HEK293 (cell line): ENCODE results near the gene CLASRP.

Experiments used
- CTCF ChIA-PET: fragments of 350-600 bp; formaldehyde crosslinking; extraction: SDS; loops from one replicate; lab custom pipeline; 2021; ENCODE audit warnings: antibody characterized with exemption; lab: Yijun Ruan, JAX
- POLR2A ChIA-PET: fragments of 300-600 bp; formaldehyde crosslinking; extraction: SDS; loops from one replicate; lab custom pipeline; 2020; ENCODE audit warnings: antibody characterized with exemption, inconsistent platforms; lab: Yijun Ruan, JAX
- H3K27ac ChIP-seq: fragments of 200-500 bp; sonication (Bioruptor generic); 2 replicates; pipeline ENCODE4 v1.5.1; 2014; ENCODE audit warnings: low read depth, low read length, control low read depth, inconsistent platforms; ENCODE audit errors: extremely low read depth
- H3K36me3 ChIP-seq, 2 experiments: fragments of 200-500 bp in 1 of 2; sonication (Bioruptor generic) in 1 of 2; 1 replicate in 1 of 2; 2 replicates in 1 of 2; pipeline ENCODE4 v1.5.1; 2014 to 2017; ENCODE audit warnings: inconsistent platforms in 2 of 2, low read length in 2 of 2; ENCODE audit not compliant: control insufficient read depth in 2 of 2, insufficient read depth in 1 of 2
- H3K4me1 ChIP-seq: fragments of 200-500 bp; sonication (Bioruptor generic); 2 replicates; pipeline ENCODE4 v1.5.1; 2014; ENCODE audit warnings: mild to moderate bottlenecking, low read length, inconsistent platforms; ENCODE audit not compliant: control insufficient read depth, insufficient read depth
- H3K4me3 ChIP-seq: 2 replicates; pipeline ENCODE4 v1.5.1; 2011; ENCODE audit warnings: low read depth, mild to moderate bottlenecking, control low read depth, low read length, moderate library complexity
- H3K9me3 ChIP-seq: fragments of 200-500 bp; sonication (Bioruptor generic); 2 replicates; pipeline ENCODE4 v1.5.1; 2014; ENCODE audit warnings: low read depth, low read length, inconsistent platforms; ENCODE audit not compliant: control insufficient read depth, insufficient read depth
- BCL11B ChIP-seq: fragments of 450-650 bp; formaldehyde crosslinking; IDR thresholded peaks from 2 replicates; pipeline ENCODE4 v1.5.1; 2016; ENCODE audit warnings: low read depth, missing biosample characterization, missing genetic modification characterization
- GLIS1 ChIP-seq: fragments of 450-650 bp; formaldehyde crosslinking; IDR thresholded peaks from 2 replicates; pipeline ENCODE4 v1.5.1; 2016; ENCODE audit warnings: missing biosample characterization, missing genetic modification characterization
- HOXA7 ChIP-seq: sonication (generic); formaldehyde crosslinking; IDR thresholded peaks from 2 replicates; pipeline ENCODE4 v1.8.1; 2022; ENCODE audit warnings: missing genetic modification reagents, borderline replicate concordance
- KLF1 ChIP-seq: fragments of 450-650 bp; formaldehyde crosslinking; IDR thresholded peaks from 2 replicates; pipeline ENCODE4 v1.5.1; 2016; ENCODE audit warnings: missing biosample characterization, missing genetic modification characterization
- KLF7 ChIP-seq: fragments of 450-650 bp; formaldehyde crosslinking; IDR thresholded peaks from 2 replicates; pipeline ENCODE4 v1.5.1; 2016; ENCODE audit warnings: missing biosample characterization, missing genetic modification characterization, borderline replicate concordance
- KLF8 ChIP-seq: fragments of 450-650 bp; formaldehyde crosslinking; IDR thresholded peaks from 2 replicates; pipeline ENCODE4 v1.5.1; 2016; ENCODE audit warnings: missing biosample characterization, missing genetic modification characterization
- KLF9 ChIP-seq: fragments of 450-650 bp; formaldehyde crosslinking; IDR thresholded peaks from 2 replicates; pipeline ENCODE4 v1.5.1; 2016; ENCODE audit warnings: missing biosample characterization, missing genetic modification characterization, low read depth
- MEIS1 ChIP-seq: sonication (generic); formaldehyde crosslinking; IDR thresholded peaks from 2 replicates; pipeline ENCODE4 v1.8.1; 2022; ENCODE audit warnings: missing genetic modification reagents, mild to moderate bottlenecking, borderline replicate concordance
- SP2 ChIP-seq: fragments of 450-650 bp; formaldehyde crosslinking; IDR thresholded peaks from 2 replicates; pipeline ENCODE4 v1.5.1; 2016; ENCODE audit warnings: missing biosample characterization, missing genetic modification characterization
- SP3 ChIP-seq: fragments of 450-650 bp; formaldehyde crosslinking; IDR thresholded peaks from 2 replicates; pipeline ENCODE4 v1.5.1; 2016; ENCODE audit warnings: missing biosample characterization, missing genetic modification characterization
- SP7 ChIP-seq: fragments of 450-650 bp; formaldehyde crosslinking; IDR thresholded peaks from 2 replicates; pipeline ENCODE4 v1.5.1; 2016; ENCODE audit warnings: missing biosample characterization, missing genetic modification characterization
- WT1 ChIP-seq: fragments of 450-650 bp; formaldehyde crosslinking; IDR thresholded peaks from 2 replicates; pipeline ENCODE4 v1.5.1; 2016; ENCODE audit warnings: missing biosample characterization, missing genetic modification characterization
- ZBTB17 ChIP-seq: fragments of 450-650 bp; formaldehyde crosslinking; IDR thresholded peaks from 2 replicates; pipeline ENCODE4 v1.5.1; 2016; ENCODE audit warnings: missing biosample characterization, missing genetic modification characterization
- ZBTB20 ChIP-seq: fragments of 450-650 bp; formaldehyde crosslinking; IDR thresholded peaks from 2 replicates; pipeline ENCODE4 v1.5.1; 2016; ENCODE audit warnings: missing biosample characterization, missing genetic modification characterization
- ZBTB48 ChIP-seq: fragments of 450-650 bp; formaldehyde crosslinking; IDR thresholded peaks from 2 replicates; pipeline ENCODE4 v1.5.1; 2016; ENCODE audit warnings: missing biosample characterization, missing genetic modification characterization
- ZBTB7A ChIP-seq: fragments of 450-650 bp; formaldehyde crosslinking; IDR thresholded peaks from 2 replicates; pipeline ENCODE4 v1.5.1; 2016; ENCODE audit warnings: low read depth, missing biosample characterization, missing genetic modification characterization
- ZFP69B ChIP-seq: fragments of 450-650 bp; formaldehyde crosslinking; IDR thresholded peaks from 2 replicates; pipeline ENCODE4 v1.5.1; 2016; ENCODE audit warnings: missing biosample characterization, missing genetic modification characterization
- ZIC2 ChIP-seq: fragments of 450-650 bp; formaldehyde crosslinking; IDR thresholded peaks from 2 replicates; pipeline ENCODE4 v1.5.1; 2016; ENCODE audit warnings: missing biosample characterization, missing genetic modification characterization
- ZNF114 ChIP-seq: fragments of 450-650 bp; formaldehyde crosslinking; IDR thresholded peaks from 2 replicates; pipeline ENCODE4 v1.5.0; 2017; ENCODE audit warnings: missing biosample characterization, missing genetic modification characterization
- ZNF155 ChIP-seq: fragments of 450-650 bp; formaldehyde crosslinking; IDR thresholded peaks from 2 replicates; pipeline ENCODE4 v1.5.1; 2016; ENCODE audit warnings: missing biosample characterization, missing genetic modification characterization
- ZNF16 ChIP-seq: fragments of 450-650 bp; formaldehyde crosslinking; IDR thresholded peaks from 2 replicates; pipeline ENCODE4 v1.5.1; 2016; ENCODE audit warnings: low read depth, missing biosample characterization, missing genetic modification characterization
- ZNF202 ChIP-seq: fragments of 450-650 bp; formaldehyde crosslinking; IDR thresholded peaks from 2 replicates; pipeline ENCODE4 v1.5.1; 2016; ENCODE audit warnings: missing biosample characterization, missing genetic modification characterization, borderline replicate concordance
- ZNF530 ChIP-seq: fragments of 450-650 bp; formaldehyde crosslinking; IDR thresholded peaks from 2 replicates; pipeline ENCODE4 v1.5.1; 2016; ENCODE audit warnings: low read depth, missing biosample characterization, missing genetic modification characterization
- ZNF548 ChIP-seq: fragments of 450-650 bp; formaldehyde crosslinking; IDR thresholded peaks from 2 replicates; pipeline ENCODE4 v1.5.1; 2016; ENCODE audit warnings: missing biosample characterization, missing genetic modification characterization
- ZNF777 ChIP-seq: fragments of 450-650 bp; formaldehyde crosslinking; IDR thresholded peaks from 2 replicates; pipeline ENCODE4 v1.5.1; 2017; ENCODE audit warnings: missing biosample characterization, missing genetic modification characterization, borderline replicate concordance
- ZSCAN30 ChIP-seq: fragments of 450-650 bp; IDR thresholded peaks from 2 replicates; pipeline ENCODE4 v1.5.1; 2018; ENCODE audit warnings: missing biosample characterization, mild to moderate bottlenecking, missing genetic modification characterization, moderate library complexity
- TF ChIP-seq, protein P1 (sequence below): fragments of 450-650 bp; formaldehyde crosslinking; IDR thresholded peaks from 2 replicates; pipeline ENCODE4 v1.5.1; 2016; ENCODE audit warnings: missing biosample characterization, missing genetic modification characterization, borderline replicate concordance
- TF ChIP-seq, protein P2 (sequence below): fragments of 450-650 bp; IDR thresholded peaks from 2 replicates; pipeline ENCODE4 v1.5.1; 2018; ENCODE audit warnings: missing biosample characterization, mild to moderate bottlenecking, missing genetic modification characterization
- TF ChIP-seq, protein P3 (sequence below): fragments of 450-650 bp; formaldehyde crosslinking; IDR thresholded peaks from 2 replicates; pipeline ENCODE4 v1.5.1; 2016; ENCODE audit warnings: missing biosample characterization, missing genetic modification characterization
- TF ChIP-seq, protein P4 (sequence below): fragments of 450-650 bp; formaldehyde crosslinking; IDR thresholded peaks from 2 replicates; pipeline ENCODE4 v1.5.1; 2016; ENCODE audit warnings: missing biosample characterization, missing genetic modification characterization
- TF ChIP-seq, protein P5 (sequence below): fragments of 450-650 bp; formaldehyde crosslinking; IDR thresholded peaks from 2 replicates; pipeline ENCODE4 v1.5.1; 2017; ENCODE audit warnings: missing biosample characterization, missing genetic modification characterization

The CLASRP gene

DNA sequence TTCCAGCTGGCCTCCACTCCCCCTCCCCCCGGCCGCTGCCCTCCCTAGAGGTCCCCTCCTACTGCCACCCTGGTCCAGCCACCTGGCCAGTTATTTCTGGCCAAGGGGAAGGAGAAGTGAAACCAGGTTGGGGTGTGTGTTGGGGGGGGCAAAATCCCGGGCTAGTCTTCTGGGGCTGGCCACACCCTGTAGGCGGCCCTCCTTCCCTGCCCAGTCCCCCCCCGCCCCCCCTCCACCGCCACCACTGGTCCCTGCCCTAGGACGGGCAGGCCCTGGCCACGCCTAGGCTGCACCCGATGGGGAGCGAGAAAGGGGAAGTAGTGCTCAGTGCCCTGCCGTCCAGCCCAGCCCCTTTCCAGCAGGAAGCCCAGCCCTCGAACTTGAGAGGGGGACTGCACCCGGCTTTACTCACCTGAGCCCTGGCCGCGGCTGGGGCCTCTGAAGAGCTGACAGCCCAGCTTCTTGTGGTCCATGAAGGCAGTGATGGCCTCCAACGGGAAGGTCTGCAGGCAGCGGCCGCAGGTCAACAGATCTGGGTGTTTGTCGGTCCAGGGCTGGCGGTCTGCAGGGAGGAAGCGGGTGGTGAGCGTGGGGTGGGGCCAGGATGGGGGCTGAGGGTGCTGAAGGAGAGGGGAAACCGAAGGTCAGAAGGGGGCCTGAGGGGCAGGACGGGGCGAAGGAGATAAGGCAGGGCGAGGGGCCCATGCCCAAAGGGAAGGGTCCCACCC lies 36.6 kb downstream of the CLASRP start:
- CTCF ChIA-PET, result interaction anchor here (1.0 to 3.4 kb wide), 3 partner anchors 16 to 56 kb away, joined by 3 to 16 read pairs (median 6); no protein-coding TSS in a partner anchor
- POLR2A ChIA-PET, result interaction anchor here (0.5 to 1.3 kb wide), 6 partner anchors 9 to 200 kb away, joined by 3 to 6 read pairs (median 4); partner anchors contain the start of genes CLASRP and PPP1R37

DNA sequence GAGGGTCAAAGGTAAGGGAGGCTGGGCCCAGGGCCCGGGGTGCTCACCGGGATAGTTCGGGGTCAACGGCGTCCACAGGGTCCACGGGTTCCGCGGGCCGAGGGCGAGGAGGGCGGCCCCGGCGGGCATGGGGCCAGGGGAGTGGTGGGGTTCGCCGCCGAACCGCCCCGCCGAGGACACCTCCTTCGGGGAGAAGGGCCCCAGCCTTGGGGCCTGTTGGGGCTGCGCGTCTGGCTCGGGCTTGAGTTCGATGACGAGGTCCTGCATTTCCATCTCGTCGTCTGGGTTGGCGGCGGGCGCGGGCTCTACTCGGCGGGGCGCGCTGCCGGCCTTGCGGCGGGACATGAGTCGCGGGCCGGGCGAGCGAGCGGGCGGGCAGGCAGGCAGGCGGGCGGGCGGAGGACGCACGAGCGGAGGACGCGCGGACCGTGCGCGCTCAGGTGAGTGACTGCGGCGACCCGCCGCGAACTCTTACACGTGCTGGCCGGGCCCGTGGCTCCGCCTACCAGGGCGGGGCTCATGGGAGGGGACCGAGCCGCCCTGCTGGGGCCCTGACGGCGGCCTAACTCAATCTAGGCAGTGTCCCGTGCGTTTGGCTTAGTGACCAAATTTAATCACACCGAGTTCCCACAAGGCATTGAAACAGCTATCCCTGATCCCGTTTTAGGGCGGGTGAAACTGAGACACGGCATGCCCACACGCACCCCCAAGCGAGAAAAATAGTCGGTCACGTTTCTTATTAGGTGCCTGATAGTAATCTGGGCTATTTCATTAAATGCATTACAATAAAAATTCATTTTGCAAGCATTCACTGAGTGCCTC lies 37.4 kb downstream of the CLASRP start, which contains the start of gene ZNF296:
ZNF296 (minus strand) TSS at position 450 of the 822 bp plus-strand sequence; CDS start at position 345, 105 bp downstream.
- POLR2A ChIA-PET, result interaction anchor here (0.7 to 1.2 kb wide), 5 partner anchors 13 to 199 kb away, joined by 3 to 11 read pairs (median 4); partner anchors contain the start of gene PPP1R37
- Histone ChIP-seq H3K4me1 (peaks cover 18% of the 10 kb centered on the region), H3K4me3 (peak within 1 kb of the TSS; percentile 22), H3K36me3 (peaks cover 12 to 17% of the 10 kb centered on the region in 2 experiments; a peak in 2 of 3 replicates), H3K9me3 (no peaks in the 10 kb centered on the region), H3K27ac (peak within 1 kb of the TSS; percentile 53)
- CTCF ChIA-PET, result interaction anchor here (0.9 to 1.9 kb wide), 3 partner anchors 17 to 50 kb away, joined by 3 to 6 read pairs (median 3); no protein-coding TSS in a partner anchor
- TF ChIP-seq, protein P1, sequence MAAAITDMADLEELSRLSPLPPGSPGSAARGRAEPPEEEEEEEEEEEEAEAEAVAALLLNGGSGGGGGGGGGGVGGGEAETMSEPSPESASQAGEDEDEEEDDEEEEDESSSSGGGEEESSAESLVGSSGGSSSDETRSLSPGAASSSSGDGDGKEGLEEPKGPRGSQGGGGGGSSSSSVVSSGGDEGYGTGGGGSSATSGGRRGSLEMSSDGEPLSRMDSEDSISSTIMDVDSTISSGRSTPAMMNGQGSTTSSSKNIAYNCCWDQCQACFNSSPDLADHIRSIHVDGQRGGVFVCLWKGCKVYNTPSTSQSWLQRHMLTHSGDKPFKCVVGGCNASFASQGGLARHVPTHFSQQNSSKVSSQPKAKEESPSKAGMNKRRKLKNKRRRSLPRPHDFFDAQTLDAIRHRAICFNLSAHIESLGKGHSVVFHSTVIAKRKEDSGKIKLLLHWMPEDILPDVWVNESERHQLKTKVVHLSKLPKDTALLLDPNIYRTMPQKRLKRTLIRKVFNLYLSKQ (tag by site-specific recombination), result no peak
- TF ChIP-seq ZNF114 (tag by site-specific recombination) (no peak), ZNF202 (no peak), HOXA7 (CRISPR knock-in tag) (no peak), SP7 (tag by site-specific recombination) (0 out of 2 replicates have a peak, but pooled peaks have one; percentile 14), ZNF155 (tag by site-specific recombination) (no peak), MEIS1 (no peak), KLF7 (no peak), ZBTB17 (tag by site-specific recombination) (peak; percentile 22)
- TF ChIP-seq, protein P2, sequence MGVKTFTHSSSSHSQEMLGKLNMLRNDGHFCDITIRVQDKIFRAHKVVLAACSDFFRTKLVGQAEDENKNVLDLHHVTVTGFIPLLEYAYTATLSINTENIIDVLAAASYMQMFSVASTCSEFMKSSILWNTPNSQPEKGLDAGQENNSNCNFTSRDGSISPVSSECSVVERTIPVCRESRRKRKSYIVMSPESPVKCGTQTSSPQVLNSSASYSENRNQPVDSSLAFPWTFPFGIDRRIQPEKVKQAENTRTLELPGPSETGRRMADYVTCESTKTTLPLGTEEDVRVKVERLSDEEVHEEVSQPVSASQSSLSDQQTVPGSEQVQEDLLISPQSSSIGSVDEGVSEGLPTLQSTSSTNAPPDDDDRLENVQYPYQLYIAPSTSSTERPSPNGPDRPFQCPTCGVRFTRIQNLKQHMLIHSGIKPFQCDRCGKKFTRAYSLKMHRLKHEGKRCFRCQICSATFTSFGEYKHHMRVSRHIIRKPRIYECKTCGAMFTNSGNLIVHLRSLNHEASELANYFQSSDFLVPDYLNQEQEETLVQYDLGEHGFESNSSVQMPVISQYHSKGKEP, result peak; percentile 5; the same call in 1 of the 2 replicates
- TF ChIP-seq, protein P3, sequence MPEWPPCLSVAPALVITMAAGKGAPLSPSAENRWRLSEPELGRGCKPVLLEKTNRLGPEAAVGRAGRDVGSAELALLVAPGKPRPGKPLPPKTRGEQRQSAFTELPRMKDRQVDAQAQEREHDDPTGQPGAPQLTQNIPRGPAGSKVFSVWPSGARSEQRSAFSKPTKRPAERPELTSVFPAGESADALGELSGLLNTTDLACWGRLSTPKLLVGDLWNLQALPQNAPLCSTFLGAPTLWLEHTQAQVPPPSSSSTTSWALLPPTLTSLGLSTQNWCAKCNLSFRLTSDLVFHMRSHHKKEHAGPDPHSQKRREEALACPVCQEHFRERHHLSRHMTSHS (tag by site-specific recombination), result no peak

More for the DNA sequence above, 36.6 kb downstream of the CLASRP start:
- peaks cover 15% of the 10 kb centered on the region for H3K4me1 ChIP-seq
- TF ChIP-seq ZBTB48 (tag by site-specific recombination) (peak; percentile 67; the same call in 1 of the 2 replicates), KLF9 (tag by site-specific recombination) (0 out of 2 replicates have a peak, but pooled peaks have one; percentile 38), KLF8 (tag by site-specific recombination) (peak; percentile 77; the same call in 1 of the 2 replicates), ZFP69B (tag by site-specific recombination) (peak; percentile 53; the same call in 1 of the 2 replicates), GLIS1 (tag by site-specific recombination) (no peak), ZIC2 (tag by site-specific recombination) (no peak), WT1 (tag by site-specific recombination) (0 out of 2 replicates have a peak, but pooled peaks have one; percentile 16), ZNF777 (tag by site-specific recombination) (peak; percentile 37; the same call in 1 of the 2 replicates), ZNF548 (tag by site-specific recombination) (no peak), SP3 (peak; percentile 20; the same call in 1 of the 2 replicates), KLF1 (tag by site-specific recombination) (0 out of 2 replicates have a peak, but pooled peaks have one; percentile 6), ZNF16 (tag by site-specific recombination) (no peak), ZBTB7A (tag by site-specific recombination) (0 out of 2 replicates have a peak, but pooled peaks have one; percentile 38), ZSCAN30 (tag by site-specific recombination) (no peak), BCL11B (tag by site-specific recombination) (peak; percentile 90), ZBTB20 (tag by site-specific recombination) (peak; percentile 60; the same call in 1 of the 2 replicates), SP2 (tag by site-specific recombination) (peak; percentile 34; the same call in 1 of the 2 replicates), ZNF530 (tag by site-specific recombination) (no peak)
- TF ChIP-seq, protein P4, sequence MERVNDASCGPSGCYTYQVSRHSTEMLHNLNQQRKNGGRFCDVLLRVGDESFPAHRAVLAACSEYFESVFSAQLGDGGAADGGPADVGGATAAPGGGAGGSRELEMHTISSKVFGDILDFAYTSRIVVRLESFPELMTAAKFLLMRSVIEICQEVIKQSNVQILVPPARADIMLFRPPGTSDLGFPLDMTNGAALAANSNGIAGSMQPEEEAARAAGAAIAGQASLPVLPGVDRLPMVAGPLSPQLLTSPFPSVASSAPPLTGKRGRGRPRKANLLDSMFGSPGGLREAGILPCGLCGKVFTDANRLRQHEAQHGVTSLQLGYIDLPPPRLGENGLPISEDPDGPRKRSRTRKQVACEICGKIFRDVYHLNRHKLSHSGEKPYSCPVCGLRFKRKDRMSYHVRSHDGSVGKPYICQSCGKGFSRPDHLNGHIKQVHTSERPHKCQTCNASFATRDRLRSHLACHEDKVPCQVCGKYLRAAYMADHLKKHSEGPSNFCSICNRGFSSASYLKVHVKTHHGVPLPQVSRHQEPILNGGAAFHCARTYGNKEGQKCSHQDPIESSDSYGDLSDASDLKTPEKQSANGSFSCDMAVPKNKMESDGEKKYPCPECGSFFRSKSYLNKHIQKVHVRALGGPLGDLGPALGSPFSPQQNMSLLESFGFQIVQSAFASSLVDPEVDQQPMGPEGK (tag by site-specific recombination), result peak; percentile 82
- TF ChIP-seq, protein P5, sequence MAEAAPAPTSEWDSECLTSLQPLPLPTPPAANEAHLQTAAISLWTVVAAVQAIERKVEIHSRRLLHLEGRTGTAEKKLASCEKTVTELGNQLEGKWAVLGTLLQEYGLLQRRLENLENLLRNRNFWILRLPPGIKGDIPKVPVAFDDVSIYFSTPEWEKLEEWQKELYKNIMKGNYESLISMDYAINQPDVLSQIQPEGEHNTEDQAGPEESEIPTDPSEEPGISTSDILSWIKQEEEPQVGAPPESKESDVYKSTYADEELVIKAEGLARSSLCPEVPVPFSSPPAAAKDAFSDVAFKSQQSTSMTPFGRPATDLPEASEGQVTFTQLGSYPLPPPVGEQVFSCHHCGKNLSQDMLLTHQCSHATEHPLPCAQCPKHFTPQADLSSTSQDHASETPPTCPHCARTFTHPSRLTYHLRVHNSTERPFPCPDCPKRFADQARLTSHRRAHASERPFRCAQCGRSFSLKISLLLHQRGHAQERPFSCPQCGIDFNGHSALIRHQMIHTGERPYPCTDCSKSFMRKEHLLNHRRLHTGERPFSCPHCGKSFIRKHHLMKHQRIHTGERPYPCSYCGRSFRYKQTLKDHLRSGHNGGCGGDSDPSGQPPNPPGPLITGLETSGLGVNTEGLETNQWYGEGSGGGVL (tag by site-specific recombination), result 0 out of 2 replicates have a peak, but pooled peaks have one; percentile 19
- peaks cover 6 to 25% of the 10 kb centered on the region in 2 experiments; a peak in 2 of 3 replicates for H3K36me3 ChIP-seq
- no peaks in the 10 kb centered on the region for H3K9me3 ChIP-seq
- H3K4me3 ChIP-seq, result peak overlapping the region; percentile 22
- peak overlapping the region; percentile 53; the same call in 1 of the 2 replicates for H3K27ac ChIP-seq
